ENCODE results near the gene ENTPD7. TPM values are rescaled to one million over a fixed set of nuclear protein-coding genes. Genes with fewer than 3 reads are reported as not detected.

The ENTPD7 gene
- total and polyA plus RNA-seq, 10 of the 15 experiments (the other 5 are each of a cell fraction or from before 2014, with no cell fraction given), result 0.73 to 6.7 (median 5.2) TPM

DNA sequence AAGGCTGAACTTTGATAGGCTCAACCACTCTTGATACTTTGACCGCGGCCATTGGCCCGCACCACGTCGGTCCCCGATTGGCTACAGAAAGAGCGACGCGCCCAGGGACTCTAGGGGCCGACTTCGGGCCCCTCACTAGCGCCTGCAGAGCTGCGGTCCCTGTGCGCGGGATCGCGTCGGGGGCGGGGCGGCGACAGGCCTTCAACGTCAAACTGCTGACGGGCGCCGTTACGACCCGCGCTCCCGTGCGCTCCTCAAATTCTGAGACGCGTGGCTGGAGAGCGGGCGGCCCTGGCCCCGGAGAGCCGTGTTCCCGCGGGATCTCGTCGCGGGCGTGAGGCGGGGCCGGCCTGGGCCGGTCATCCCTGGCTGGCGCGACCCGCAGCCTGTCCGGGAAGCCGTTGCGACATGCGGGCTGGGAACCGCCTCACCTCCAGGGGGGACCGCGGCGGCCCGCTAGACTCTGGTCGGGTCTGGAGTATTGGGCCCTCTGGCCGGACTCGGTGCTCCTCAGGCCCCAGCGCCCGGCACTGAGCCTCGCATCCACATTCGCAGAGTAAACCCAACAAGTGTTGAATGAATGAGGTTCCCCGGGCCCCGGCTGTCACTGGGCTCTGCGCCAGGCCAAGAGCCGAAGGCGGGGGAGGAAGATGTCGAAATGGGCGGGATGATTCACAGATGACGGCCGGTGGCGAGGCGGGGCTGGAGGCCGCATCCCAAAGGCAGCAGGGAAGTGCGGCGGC, 38.4 kb upstream of the ENTPD7 start (continued):
- TF ChIP-seq BRCA1 (IDR thresholded peaks at IDR 0.05; ENCODE audit: low read depth, low read length) (peak; percentile 79), NFXL1 (IDR thresholded peaks at IDR 0.05; ENCODE audit: borderline replicate concordance) (no peak), ZNF274 (IDR thresholded peaks at IDR 0.05; ENCODE audit: insufficient read depth, insufficient read length) (no peak), ATF7 (IDR thresholded peaks at IDR 0.05; ENCODE audit: low read depth) (no peak), MYB (IDR thresholded peaks at IDR 0.05; ENCODE audit: borderline replicate concordance, low read depth, low read length) (no peak), CEBPB (IDR thresholded peaks at IDR 0.05; ENCODE audit: borderline replicate concordance in 1 of 2, low read depth in 2 of 2, low read length in 2 of 2) (no peak), REST (IDR thresholded peaks at IDR 0.05; ENCODE audit: low read depth, low read length) (0 out of 2 replicates have a peak, but pooled peaks have one; percentile 0), E4F1 (IDR thresholded peaks at IDR 0.05; ENCODE audit: borderline replicate concordance, partially characterized antibody) (no peak), ATF3 (IDR thresholded peaks at IDR 0.05; ENCODE audit: borderline replicate concordance, extremely low read depth, low read depth, low read length) (no peak), STAT3 (IDR thresholded peaks at IDR 0.05; ENCODE audit: low read depth, low read length) (no peak), RBBP5 (conservative IDR thresholded peaks at IDR 0.05) (no peak), PML (IDR thresholded peaks at IDR 0.05; ENCODE audit: low read length) (peak; percentile 71), BMI1 (IDR thresholded peaks at IDR 0.05; ENCODE audit: borderline replicate concordance) (no peak), IKZF2 (IDR thresholded peaks at IDR 0.05) (peak; percentile 70 to 75), RUNX3 (IDR thresholded peaks at IDR 0.05; ENCODE audit: low read length) (peak; percentile 44), RB1 (IDR thresholded peaks at IDR 0.05; ENCODE audit: borderline replicate concordance) (peak; percentile 95), STAT1 (conservative IDR thresholded peaks at IDR 0.05) (no peak), BCL3 (IDR thresholded peaks at IDR 0.05; ENCODE audit: borderline replicate concordance, insufficient read depth, low read depth, low read length, poor library complexity, severe bottlenecking) (peak; percentile 17)
- TF ChIP-seq, protein P1, sequence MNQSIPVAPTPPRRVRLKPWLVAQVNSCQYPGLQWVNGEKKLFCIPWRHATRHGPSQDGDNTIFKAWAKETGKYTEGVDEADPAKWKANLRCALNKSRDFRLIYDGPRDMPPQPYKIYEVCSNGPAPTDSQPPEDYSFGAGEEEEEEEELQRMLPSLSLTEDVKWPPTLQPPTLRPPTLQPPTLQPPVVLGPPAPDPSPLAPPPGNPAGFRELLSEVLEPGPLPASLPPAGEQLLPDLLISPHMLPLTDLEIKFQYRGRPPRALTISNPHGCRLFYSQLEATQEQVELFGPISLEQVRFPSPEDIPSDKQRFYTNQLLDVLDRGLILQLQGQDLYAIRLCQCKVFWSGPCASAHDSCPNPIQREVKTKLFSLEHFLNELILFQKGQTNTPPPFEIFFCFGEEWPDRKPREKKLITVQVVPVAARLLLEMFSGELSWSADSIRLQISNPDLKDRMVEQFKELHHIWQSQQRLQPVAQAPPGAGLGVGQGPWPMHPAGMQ (IDR thresholded peaks at IDR 0.05; ENCODE audit: borderline replicate concordance), result no peak
